ENCODE data around the gene ASCL1. TPM values are rescaled to one million over a fixed set of nuclear protein-coding genes. Genes with fewer than 3 reads are reported as not detected.

Gene ASCL1
- total RNA-seq, 1 experiment from 2014 or later: not detected

- H3K27me3 ChIP-seq (replicated peaks; ENCODE audit: insufficient read depth, low read depth, low read length, poor library complexity): peaks cover 100% of the 10 kb centered on the region
- H3K27ac ChIP-seq (ENCODE audit: low read depth, low read length, poor library complexity, severe bottlenecking): no peak overlapping the region
- ChIA-PET CTCF (no interaction called here), POLR2A (ENCODE audit: low non-redundant PET) (no interaction called here)
- intact Hi-C loops (cut with micrococcal nuclease; ENCODE audit: unreplicated experiment): no loop called here
- no peaks in the 10 kb centered on the region for H3K4me1 ChIP-seq (ENCODE audit: insufficient read depth, low read length, poor library complexity, severe bottlenecking)
- no peaks in the 10 kb centered on the region for H3K9me3 ChIP-seq (ENCODE audit: low read depth, low read length, poor library complexity, severe bottlenecking)
- TF ChIP-seq CTCF (conservative IDR thresholded peaks at IDR 0.05; ENCODE audit: low read depth, low read length): no peak
- TF ChIP-seq EZH2 (IDR thresholded peaks at IDR 0.05; ENCODE audit: borderline replicate concordance, low read depth, low read length, poor library complexity, severe bottlenecking): no peak
- no peak overlapping the region for H3K4me3 ChIP-seq (ENCODE audit: low read depth, low read length, poor library complexity, severe bottlenecking)
- no TSS peak for BruUV-seq (replicated peaks)
- DNase-seq (ENCODE audit: low spot score): no peak
- no peaks in the 10 kb centered on the region for H3K36me3 ChIP-seq (ENCODE audit: insufficient read depth, low read length, poor library complexity, severe bottlenecking)
Observed at GRCh38 chr12:102965281-102966155, 8.0 kb downstream of the ASCL1 start.

- no peak for TF ChIP-seq EZH2 (IDR thresholded peaks at IDR 0.05; ENCODE audit: borderline replicate concordance, low read depth, low read length, poor library complexity, severe bottlenecking)
- peaks cover 96% of the 10 kb centered on the region for H3K27me3 ChIP-seq (replicated peaks; ENCODE audit: insufficient read depth, low read depth, low read length, poor library complexity)
Observed at GRCh38 chr12:102966200-102966863, 8.9 kb downstream of the ASCL1 start.

GRCh38 chr12:102970780-102971179 lies 13.3 kb downstream of the ASCL1 start:
- Histone ChIP-seq H3K4me1 (ENCODE audit: insufficient read depth, low read length, poor library complexity, severe bottlenecking) (no peaks in the 10 kb centered on the region), H3K4me3 (ENCODE audit: low read depth, low read length, poor library complexity, severe bottlenecking) (no peak overlapping the region), H3K27me3 (replicated peaks; ENCODE audit: insufficient read depth, low read depth, low read length, poor library complexity) (peaks cover 76% of the 10 kb centered on the region), H3K36me3 (ENCODE audit: insufficient read depth, low read length, poor library complexity, severe bottlenecking) (no peaks in the 10 kb centered on the region), H3K27ac (ENCODE audit: low read depth, low read length, poor library complexity, severe bottlenecking) (no peak overlapping the region), H3K9me3 (ENCODE audit: low read depth, low read length, poor library complexity, severe bottlenecking) (no peaks in the 10 kb centered on the region)
- TF ChIP-seq CTCF (conservative IDR thresholded peaks at IDR 0.05; ENCODE audit: low read depth, low read length) (no peak), EZH2 (IDR thresholded peaks at IDR 0.05; ENCODE audit: borderline replicate concordance, low read depth, low read length, poor library complexity, severe bottlenecking) (no peak)
- no TSS peak for BruUV-seq (replicated peaks)
- ChIA-PET POLR2A (ENCODE audit: low non-redundant PET) (no interaction called here), CTCF (no interaction called here)
- DNase-seq (ENCODE audit: low spot score): no peak
- intact Hi-C loops (cut with micrococcal nuclease; ENCODE audit: unreplicated experiment): no loop called here

More at GRCh38 chr12:102966200-102966863, 8.9 kb downstream of the ASCL1 start:
- intact Hi-C loops (cut with micrococcal nuclease; ENCODE audit: unreplicated experiment): no loop called here
- H3K36me3 ChIP-seq (ENCODE audit: insufficient read depth, low read length, poor library complexity, severe bottlenecking): no peaks in the 10 kb centered on the region
- H3K9me3 ChIP-seq (ENCODE audit: low read depth, low read length, poor library complexity, severe bottlenecking): no peaks in the 10 kb centered on the region
- no peaks in the 10 kb centered on the region for H3K4me1 ChIP-seq (ENCODE audit: insufficient read depth, low read length, poor library complexity, severe bottlenecking)
- ChIA-PET CTCF (no interaction called here), POLR2A (ENCODE audit: low non-redundant PET) (no interaction called here)
- no TSS peak for BruUV-seq (replicated peaks)
- H3K27ac ChIP-seq (ENCODE audit: low read depth, low read length, poor library complexity, severe bottlenecking): no peak overlapping the region
- H3K4me3 ChIP-seq (ENCODE audit: low read depth, low read length, poor library complexity, severe bottlenecking): no peak overlapping the region
- DNase-seq (ENCODE audit: low spot score): no peak
